H1 (cell line): ENCODE measurements around the gene SLC7A9. TPM values are rescaled to one million over a fixed set of nuclear protein-coding genes. Genes with fewer than 3 reads are reported as not detected.

ENCODE experiments used
- CTCF ChIA-PET: fragments of 300-600 bp; sonication (Branson Sonifier 250); formaldehyde crosslinking; loops from one replicate; lab custom pipeline; 2021; ENCODE audit not compliant: partially characterized antibody; lab: Charles Lee
- POLR2A ChIA-PET: fragments of 300-600 bp; sonication (Branson Sonifier 250); formaldehyde crosslinking; loops from one replicate; lab custom pipeline; 2021; ENCODE audit warnings: inconsistent platforms; ENCODE audit not compliant: partially characterized antibody; lab: Charles Lee
- DNase-seq, 2 experiments: peaks; one replicate each; pipeline versions ENCODE4 v3.0.0 to v3.0.0-alpha.2; 2010 to 2022; ENCODE audit warnings: low spot score in 2 of 2, low read depth in 1 of 2, mixed read lengths in 1 of 2
- FAIRE-seq: peaks from 2 replicates; lab custom pipeline; 2011; peaks lifted over from hg19 to GRCh38; lab: Jason Lieb, UNC
- H2AFZ ChIP-seq: 2 replicates; pipeline ENCODE4 v1.8.1; 2012; ENCODE audit warnings: low read length, inconsistent platforms
- H2AK5ac ChIP-seq: 2 replicates; pipeline ENCODE4 v1.6.1; 2013; ENCODE audit warnings: low read depth, low read length
- H2BK120ac ChIP-seq: replicated peaks from 2 replicates; pipeline ENCODE3; 2013; ENCODE audit warnings: low read depth, low read length, inconsistent platforms
- H2BK12ac ChIP-seq: 2 replicates; pipeline ENCODE4 v1.6.1; 2013; ENCODE audit warnings: low read depth, low read length
- H2BK15ac ChIP-seq: 2 replicates; pipeline ENCODE4 v1.6.1; 2013; ENCODE audit warnings: low read length
- H2BK20ac ChIP-seq: 2 replicates; pipeline ENCODE4 v1.6.1; 2013; ENCODE audit warnings: low read length
- H2BK5ac ChIP-seq: 2 replicates; pipeline ENCODE4 v1.6.1; 2013; ENCODE audit warnings: low read depth, low read length
- H3K14ac ChIP-seq: 2 replicates; pipeline ENCODE4 v1.6.1; 2013; ENCODE audit warnings: inconsistent platforms; ENCODE audit not compliant: insufficient read length
- H3K18ac ChIP-seq: 2 replicates; pipeline ENCODE4 v1.6.1; 2013; ENCODE audit warnings: low read length; ENCODE audit errors: extremely low read depth
- H3K23ac ChIP-seq: 2 replicates; pipeline ENCODE4 v1.6.1; 2013; ENCODE audit warnings: inconsistent platforms; ENCODE audit not compliant: insufficient read length
- H3K23me2 ChIP-seq: 2 replicates; pipeline ENCODE4 v1.6.1; 2013; ENCODE audit warnings: low read depth, low read length
- H3K27ac ChIP-seq: 2 replicates; pipeline ENCODE4 v1.6.1; 2011; ENCODE audit warnings: low read depth, low read length, inconsistent platforms
- H3K27me3 ChIP-seq, 4 experiments: replicated peaks in 1 of 4; 1 replicate in 1 of 4; 2 replicates in 3 of 4; pipeline versions ENCODE4 v1.6.1 to v1.8.1; 2011 to 2013; ENCODE audit warnings: low read length in 3 of 4, mild to moderate bottlenecking in 3 of 4, inconsistent platforms in 2 of 4, mixed read lengths in 2 of 4, moderate library complexity in 1 of 4; ENCODE audit not compliant: control insufficient read depth in 3 of 4, insufficient read depth in 3 of 4; ENCODE audit errors: extremely low read depth in 1 of 4
- H3K36me3 ChIP-seq, 4 experiments: 2 replicates each; pipeline versions ENCODE4 v1.6.1 to v1.8.1; 2011 to 2013; ENCODE audit warnings: mild to moderate bottlenecking in 4 of 4, low read length in 3 of 4, moderate library complexity in 2 of 4, control low read depth in 1 of 4, inconsistent platforms in 1 of 4; ENCODE audit not compliant: insufficient read depth in 4 of 4, control insufficient read depth in 2 of 4
- H3K4ac ChIP-seq: replicated peaks from 2 replicates; pipeline ENCODE3; 2013; ENCODE audit warnings: low read length, low read depth, mixed read lengths, inconsistent platforms; ENCODE audit not compliant: insufficient read length
- H3K4me1 ChIP-seq, 4 experiments: replicated peaks in 1 of 4; 1 replicate in 1 of 4; 2 replicates in 3 of 4; pipeline versions ENCODE4 v1.6.1 to v1.8.1; 2011 to 2013; ENCODE audit warnings: low read length in 3 of 4, inconsistent platforms in 2 of 4, mixed read lengths in 1 of 4; ENCODE audit not compliant: insufficient read depth in 4 of 4, control insufficient read depth in 3 of 4
- H3K4me2 ChIP-seq, 2 experiments: 2 replicates each; pipeline versions ENCODE4 v1.6.1 to v1.8.1; 2011 to 2013; ENCODE audit warnings: low read depth in 2 of 2, low read length in 2 of 2, control low read depth in 1 of 2, inconsistent platforms in 1 of 2, mild to moderate bottlenecking in 1 of 2; ENCODE audit not compliant: insufficient read depth in 1 of 2
- H3K4me3 ChIP-seq, 4 experiments: fragments of 200-600, 300-600 bp in 1 of 4; sonication (generic), shearing (Covaris generic), sonication (Bioruptor Twin) in 1 of 4; 2 replicates each; pipeline versions ENCODE4 v1.5.1 to v1.8.1; 2011 to 2016; ENCODE audit warnings: low read length in 4 of 4, low read depth in 3 of 4, control low read depth in 2 of 4, inconsistent platforms in 2 of 4, mild to moderate bottlenecking in 2 of 4, mixed read lengths in 1 of 4, moderate library complexity in 1 of 4; ENCODE audit not compliant: insufficient read depth in 2 of 4; ENCODE audit errors: extremely low read depth in 1 of 4
- H3K56ac ChIP-seq: replicated peaks from 2 replicates; pipeline ENCODE3; 2013; ENCODE audit warnings: low read depth, mild to moderate bottlenecking, mixed read lengths, low read length, inconsistent platforms; ENCODE audit not compliant: insufficient read length
- H3K79me1 ChIP-seq: 2 replicates; pipeline ENCODE4 v1.6.1; 2013; ENCODE audit warnings: low read depth, low read length, control low read depth
- H3K79me2 ChIP-seq, 2 experiments: 2 replicates each; pipeline versions ENCODE4 v1.6.1 to v1.8.1; 2012 to 2013; ENCODE audit warnings: low read length in 2 of 2, mild to moderate bottlenecking in 2 of 2, inconsistent platforms in 1 of 2; ENCODE audit not compliant: insufficient read depth in 2 of 2, control insufficient read depth in 1 of 2
- H3K9ac ChIP-seq, 4 experiments: replicated peaks in 1 of 4; 1 replicate in 1 of 4; 2 replicates in 3 of 4; pipeline versions ENCODE4 v1.6.1 to v1.8.1; 2011 to 2013; ENCODE audit warnings: low read depth in 3 of 4, low read length in 3 of 4, control low read depth in 2 of 4, mild to moderate bottlenecking in 2 of 4, moderate library complexity in 2 of 4, inconsistent platforms in 1 of 4; ENCODE audit errors: extremely low read depth in 1 of 4
- H3K9me3 ChIP-seq, 2 experiments: 2 replicates each; pipeline versions ENCODE4 v1.6.1 to v1.8.1; 2012 to 2013; ENCODE audit warnings: mild to moderate bottlenecking in 2 of 2, moderate library complexity in 2 of 2, control low read depth in 1 of 2, inconsistent platforms in 1 of 2, low read depth in 1 of 2, low read length in 1 of 2, mixed read lengths in 1 of 2; ENCODE audit not compliant: insufficient read depth in 2 of 2
- H4K20me1 ChIP-seq, 2 experiments: replicated peaks in 1 of 2; 2 replicates each; pipeline versions ENCODE3 to v1.8.1; 2011 to 2013; ENCODE audit warnings: inconsistent platforms in 2 of 2, low read length in 2 of 2, mild to moderate bottlenecking in 1 of 2; ENCODE audit not compliant: insufficient read depth in 2 of 2, control insufficient read depth in 1 of 2
- H4K5ac ChIP-seq: 2 replicates; pipeline ENCODE4 v1.6.1; 2013; ENCODE audit warnings: low read length, low read depth, mixed read lengths, inconsistent platforms; ENCODE audit not compliant: insufficient read length
- H4K8ac ChIP-seq: 2 replicates; pipeline ENCODE4 v1.8.0; 2013; ENCODE audit warnings: mild to moderate bottlenecking, moderate library complexity, low read length, inconsistent platforms; ENCODE audit not compliant: insufficient read depth; ENCODE audit errors: extremely low read depth
- H4K91ac ChIP-seq: replicated peaks from 2 replicates; pipeline ENCODE3; 2013; ENCODE audit warnings: low read length, mixed read lengths, inconsistent platforms; ENCODE audit not compliant: insufficient read length
- BACH1 ChIP-seq: IDR thresholded peaks from 2 replicates; pipeline ENCODE4 v1.6.1; 2012; ENCODE audit warnings: low read length, improper control_type of control experiment
- BRCA1 ChIP-seq: IDR thresholded peaks from 2 replicates; pipeline ENCODE4 v1.6.1; 2012; ENCODE audit warnings: low read depth, low read length, improper control_type of control experiment
- CREB1 ChIP-seq: IDR thresholded peaks from 2 replicates; pipeline ENCODE4 v1.6.1; 2012; ENCODE audit warnings: inconsistent platforms
- E2F6 ChIP-seq: IDR thresholded peaks from 2 replicates; pipeline ENCODE4 v1.6.1; 2012; ENCODE audit warnings: inconsistent platforms
- MAX ChIP-seq: IDR thresholded peaks from 2 replicates; pipeline ENCODE4 v1.6.1; 2012; ENCODE audit warnings: inconsistent platforms
- RBBP5 ChIP-seq: IDR thresholded peaks from 2 replicates; pipeline ENCODE4 v1.7.1; 2012; ENCODE audit warnings: low read depth, mild to moderate bottlenecking, inconsistent platforms, low read length, moderate library complexity, borderline replicate concordance
- RNF2 ChIP-seq: fragments of 200-900, 300-1000 bp; sonication (generic); IDR thresholded peaks from 2 replicates; pipeline ENCODE4 v1.7.1; 2016; ENCODE audit warnings: borderline replicate concordance, low read depth, mild to moderate bottlenecking, antibody characterized with exemption, low read length; ENCODE audit not compliant: poor library complexity, severe bottlenecking; ENCODE audit errors: missing control alignments
- SP1 ChIP-seq: IDR thresholded peaks from 2 replicates; pipeline ENCODE4 v1.6.1; 2011; ENCODE audit warnings: low read depth, low read length
- SP4 ChIP-seq: IDR thresholded peaks from 2 replicates; pipeline ENCODE4 v1.6.1; 2012; ENCODE audit warnings: low read length, inconsistent platforms
- TAF7 ChIP-seq: optimal IDR thresholded peaks from 2 replicates; pipeline ENCODE3; 2011; ENCODE audit warnings: low read depth, mild to moderate bottlenecking, inconsistent platforms, low read length, moderate library complexity, borderline replicate concordance
- TCF12 ChIP-seq: IDR thresholded peaks from 2 replicates; pipeline ENCODE4 v1.6.1; 2011; ENCODE audit warnings: low read depth, mild to moderate bottlenecking, low read length
- USF2 ChIP-seq: IDR thresholded peaks from 2 replicates; pipeline ENCODE4 v1.6.1; 2011; ENCODE audit warnings: low read length, improper control_type of control experiment
- ZNF274 ChIP-seq: IDR thresholded peaks from 2 replicates; pipeline ENCODE4 v1.7.0; 2012; ENCODE audit warnings: low read length, borderline replicate concordance; ENCODE audit errors: extremely low read depth
- WGBS, 2 experiments: shearing (Covaris generic) in 1 of 2; methylation state at CpG; one replicate each; pipeline versions ENCODE4 v1.1.6 to v1.1.7; 2013 to 2015; ENCODE audit warnings: low lambda C conversion rate in 2 of 2, mixed read lengths in 2 of 2, inconsistent platforms in 1 of 2, low coverage in 1 of 2, missing lambda C conversion rate in 1 of 2; ENCODE audit not compliant: insufficient replicate concordance in 2 of 2, insufficient coverage in 1 of 2, insufficient read length in 1 of 2; ENCODE audit errors: extremely low coverage in 1 of 2, missing lambda C conversion rate in 1 of 2; 5-methylcytosine and 5-hydroxymethylcytosine counted together
- polyA plus RNA-seq, 7 experiments: library from polyadenylated mRNA; depleted of rRNA in 3 of 7; stranded (reverse) in 5 of 7; unstranded in 2 of 7; fragments of >200 nt in 5 of 7; fragments of 200-250 nt in 2 of 7; gene quantifications; 1 replicate in 5 of 7; 2 replicates in 1 of 7; 4 replicates in 1 of 7; pipeline versions ENCODE4 v1.2.1 to v1.2.3, GENCODE V29; 2011 to 2013; ENCODE audit warnings: missing spikeins in 2 of 7, mixed read lengths in 2 of 7
- total RNA-seq: library from RNA; stranded (reverse); fragmentation: NEBNext Ultra II Directional; extraction: Animal tissue kit (Norgen Biotek cat#: 25700); gene quantifications from 2 replicates; pipeline ENCODE4 v1.2.1, GENCODE V29; 2021

The SLC7A9 gene
- total and polyA plus RNA-seq, 2 of the 8 experiments (the other 6 are each of a cell fraction or from before 2014, with no cell fraction given) = 0.15 TPM; not detected in 1

GRCh38 chr19:32910094-32910493 lies 40.5 kb upstream of the SLC7A9 start:
- no peak overlapping the region for H2BK20ac ChIP-seq
- POLR2A ChIA-PET = no interaction called here
- TF ChIP-seq TCF12 (no peak), TAF7 (no peak), RBBP5 (no peak), ZNF274 (no peak), MAX (no peak), BRCA1 (no peak), CREB1 (no peak), E2F6 (no peak), RNF2 (no peak), SP1 (no peak), USF2 (no peak), SP4 (no peak), BACH1 (no peak)

More at GRCh38 chr19:32910094-32910493, 40.5 kb upstream of the SLC7A9 start:
- Histone ChIP-seq H2BK5ac (no peak overlapping the region), H2BK12ac (no peak overlapping the region), H4K8ac (no peak overlapping the region), H2AFZ (no peak overlapping the region), H3K79me1 (no peaks in the 10 kb centered on the region), H3K4me3 (no peak overlapping the region), H3K56ac (no peak overlapping the region), H3K27ac (no peak overlapping the region), H3K36me3 (peaks cover 0 to 6% (median 0%) of the 10 kb centered on the region in 4 experiments; a peak in 2 of 8 replicates), H2BK15ac (no peak overlapping the region), H2AK5ac (no peak overlapping the region), H2BK120ac (no peak overlapping the region), H3K4me1 (no peaks in the 10 kb centered on the region), H3K9me3 (0 out of 4 replicates have a peak, but pooled peaks cover 0 to 3% of the 10 kb centered on the region in 2 experiments), H3K23ac (no peak overlapping the region), H3K79me2 (no peaks in the 10 kb centered on the region), H3K9ac (no peak overlapping the region), H3K23me2 (no peaks in the 10 kb centered on the region), H3K4me2 (no peak overlapping the region), H3K14ac (no peak overlapping the region), H4K20me1 (no peaks in the 10 kb centered on the region), H3K4ac (no peak overlapping the region), H4K91ac (no peak overlapping the region), H4K5ac (no peak overlapping the region), H3K18ac (no peak overlapping the region), H3K27me3 (no peaks in the 10 kb centered on the region)
- CTCF ChIA-PET = interaction anchor here (0.7 to 1.0 kb wide), 2 partner anchors 52 to 254 kb away, joined by 3 to 4 read pairs; no protein-coding TSS in a partner anchor
- WGBS, 2 experiments = 92% methylated on average over 3 of the region's 5 CpGs; no CpG with 5 or more reads in 1 of the 2 experiments
- FAIRE-seq (no peak), DNase-seq (no peak)
